ENCODE results near the gene CDK4.

DNA sequence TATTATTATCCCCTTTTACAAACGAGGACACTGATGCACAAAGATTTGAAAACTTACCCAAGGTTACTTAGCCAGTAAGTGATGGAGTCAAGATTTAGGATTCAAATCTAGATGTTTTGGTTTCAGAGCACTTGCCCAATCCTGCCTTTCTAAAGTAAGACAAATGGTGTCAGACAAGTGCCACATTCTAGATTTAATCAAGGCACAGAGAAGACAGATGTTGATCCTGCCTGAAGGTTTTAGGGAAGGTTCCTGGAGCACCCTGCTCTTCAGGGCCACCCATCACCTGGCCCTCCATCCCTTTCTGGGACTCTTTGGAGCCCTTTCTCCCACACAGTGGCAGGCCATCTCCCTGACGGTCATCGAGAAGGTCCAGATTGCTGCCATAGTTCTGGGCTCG, 5.7 kb upstream of the CDK4 start:
- TF ChIP-seq, protein P1, sequence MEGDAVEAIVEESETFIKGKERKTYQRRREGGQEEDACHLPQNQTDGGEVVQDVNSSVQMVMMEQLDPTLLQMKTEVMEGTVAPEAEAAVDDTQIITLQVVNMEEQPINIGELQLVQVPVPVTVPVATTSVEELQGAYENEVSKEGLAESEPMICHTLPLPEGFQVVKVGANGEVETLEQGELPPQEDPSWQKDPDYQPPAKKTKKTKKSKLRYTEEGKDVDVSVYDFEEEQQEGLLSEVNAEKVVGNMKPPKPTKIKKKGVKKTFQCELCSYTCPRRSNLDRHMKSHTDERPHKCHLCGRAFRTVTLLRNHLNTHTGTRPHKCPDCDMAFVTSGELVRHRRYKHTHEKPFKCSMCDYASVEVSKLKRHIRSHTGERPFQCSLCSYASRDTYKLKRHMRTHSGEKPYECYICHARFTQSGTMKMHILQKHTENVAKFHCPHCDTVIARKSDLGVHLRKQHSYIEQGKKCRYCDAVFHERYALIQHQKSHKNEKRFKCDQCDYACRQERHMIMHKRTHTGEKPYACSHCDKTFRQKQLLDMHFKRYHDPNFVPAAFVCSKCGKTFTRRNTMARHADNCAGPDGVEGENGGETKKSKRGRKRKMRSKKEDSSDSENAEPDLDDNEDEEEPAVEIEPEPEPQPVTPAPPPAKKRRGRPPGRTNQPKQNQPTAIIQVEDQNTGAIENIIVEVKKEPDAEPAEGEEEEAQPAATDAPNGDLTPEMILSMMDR (conservative IDR thresholded peaks at IDR 0.05; ENCODE audit: low read depth, low read length): no peak
- TF ChIP-seq RAD21 (IDR thresholded peaks at IDR 0.05; ENCODE audit: low read length): no peak
- no peak for TF ChIP-seq POLR2A (IDR thresholded peaks at IDR 0.05; ENCODE audit: low read depth, low read length)
- TF ChIP-seq MXI1 (IDR thresholded peaks at IDR 0.05; ENCODE audit: borderline replicate concordance, low read depth, low read length): no peak
- TF ChIP-seq RCOR1 (IDR thresholded peaks at IDR 0.05; ENCODE audit: insufficient replicate concordance, low read length): no peak
- no peak for TF ChIP-seq MAFK (IDR thresholded peaks at IDR 0.05; ENCODE audit: low read depth, low read length)
- no peak for TF ChIP-seq CEBPB (IDR thresholded peaks at IDR 0.05; ENCODE audit: low read depth, low read length)
- no peak for TF ChIP-seq RFX5 (IDR thresholded peaks at IDR 0.05; ENCODE audit: low read depth, low read length)
- no peak for TF ChIP-seq FOS (IDR thresholded peaks at IDR 0.05; ENCODE audit: low read depth, low read length)
- TF ChIP-seq MAZ (IDR thresholded peaks at IDR 0.05; ENCODE audit: borderline replicate concordance, low read depth, low read length): no peak

Measured in IMR-90 (cell line).